Posterior vena cava (tissue), 2 donors: ENCODE data around the gene SH3GL1. TPM values are rescaled to one million over a fixed set of nuclear protein-coding genes. Genes with fewer than 3 reads are reported as not detected.
"Not testable (repeated sequence)": the region's sequence is repeated elsewhere in the genome, so short reads cannot be mapped to it uniquely, and the experiment has no call there.

ENCODE experiments used
- DNase-seq: peaks from one replicate; pipeline ENCODE4 v3.0.0-alpha.2; 2020; ENCODE audit warnings: low spot score
- intact Hi-C, 2 donors: fragments of 100-400 bp; cut with DNase I; formaldehyde crosslinking; loops; one replicate each; pipeline versions ENCODE4 v1.14.1 to v1.14.2; 2022 to 2023
- total RNA-seq, 2 donors: library from RNA; stranded (reverse); fragmentation: NEBNext Ultra II Directional; extraction: Animal tissue kit (Norgen Biotek cat#: 25700); gene quantifications; one replicate each; pipeline ENCODE4 v1.2.1, GENCODE V29; 2021
- donor health status: DM: yes; HTN: yes; CAD: no.
- donor health status: DM: yes; HTN: yes; CAD: no.

The SH3GL1 gene
- total RNA-seq, 2 donors from 2014 or later: 77.5 to 88.8 TPM

- peak; percentile 81 for DNase-seq
- intact Hi-C loops: no loop called here
Observed at GRCh38 chr19:4358709-4359626, 41.4 kb downstream of the SH3GL1 start.

- intact Hi-C loops: no loop called here
- DNase-seq: no peak
Observed at GRCh38 chr19:4357921-4358326, 42.4 kb downstream of the SH3GL1 start.

GRCh38 chr19:4357095-4357797, 43.1 kb downstream of the SH3GL1 start:
- DNase-seq: peak; percentile 71
- intact Hi-C loops: no loop called here

- DNase-seq: no peak
- intact Hi-C loops: no loop called here
Observed at GRCh38 chr19:4354897-4355296, 45.5 kb downstream of the SH3GL1 start.

- no peak for DNase-seq
- intact Hi-C loops: no loop called here
Observed at GRCh38 chr19:4354282-4354681, 46.1 kb downstream of the SH3GL1 start.

- intact Hi-C loops: no loop called here
- DNase-seq: peak; percentile 75
Observed at GRCh38 chr19:4352701-4353121, 47.6 kb downstream of the SH3GL1 start.

- DNase-seq: no peak
- intact Hi-C loops: no loop called here
Observed at GRCh38 chr19:4350726-4351125, 49.6 kb downstream of the SH3GL1 start.

- intact Hi-C loops: no loop called here
- no peak for DNase-seq
Observed at GRCh38 chr19:4350111-4350510, 50.2 kb downstream of the SH3GL1 start.

- DNase-seq, intact Hi-C loops: not testable (repeated sequence)
Observed at GRCh38 chr19:4349225-4349624, 51.1 kb downstream of the SH3GL1 start.

GRCh38 chr19:4347521-4347920, 52.8 kb downstream of the SH3GL1 start:
- DNase-seq: no peak
- intact Hi-C loops: no loop called here

- no peak for DNase-seq
- intact Hi-C loops: no loop called here
Observed at GRCh38 chr19:4346020-4346383, 54.3 kb downstream of the SH3GL1 start.

GRCh38 chr19:4345342-4346019, 54.9 kb downstream of the SH3GL1 start:
- intact Hi-C loops: loop anchor here in 1 of 2 donors (2.0 kb wide), 1 partner anchor 27 kb away; no protein-coding TSS in a partner anchor
- DNase-seq: no peak

- peak; percentile 97 for DNase-seq
- intact Hi-C loops: loop anchor here in 1 of 2 donors (2.0 to 5.0 kb wide), 2 partner anchors 29 to 59 kb away; partner anchors contain the start of genes CHAF1A and SH3GL1
Observed at GRCh38 chr19:4343370-4344307, 56.7 kb downstream of the SH3GL1 start, which contains the start of gene MPND. Gene MPND (plus strand): TSS chr19:4343562. CDS start chr19:4343594, 32 bp downstream.

- DNase-seq: peak; percentile 98
- intact Hi-C loops: loop anchor here in 1 of 2 donors (5.0 kb wide), 1 partner anchor 60 kb away; the partner anchor contains the start of genes CHAF1A and SH3GL1
Observed at GRCh38 chr19:4342615-4343369, 57.6 kb downstream of the SH3GL1 start.

- intact Hi-C loops: loop anchor here in 1 of 2 donors (5.0 kb wide), 1 partner anchor 60 kb away; the partner anchor contains the start of genes CHAF1A and SH3GL1
- DNase-seq: no peak
Observed at GRCh38 chr19:4342314-4342614, 58.1 kb downstream of the SH3GL1 start.

- intact Hi-C loops: no loop called here
- no peak for DNase-seq
Observed at GRCh38 chr19:4338441-4339355, 61.6 kb downstream of the SH3GL1 start, which contains the start of gene STAP2. Gene STAP2 (minus strand): TSS chr19:4338827. CDS start chr19:4338753, 74 bp downstream.
